Endothelial cell of umbilical vein (primary cell): Measurements from ENCODE around the gene ICE1. TPM values are rescaled to one million over a fixed set of nuclear protein-coding genes. Genes with fewer than 3 reads are reported as not detected.

Experiments
- BruUV-seq: library from RNA; stranded (reverse); fragments of 400-500 nt; replicated peaks from 2 replicates; lab custom pipeline; 2021; lab: Mats Ljungman, UMichigan
- CTCF ChIA-PET: fragments of 300-600, 350-600 bp; sonication (Branson Sonifier 250); formaldehyde crosslinking; loops from one replicate; lab custom pipeline; 2021; ENCODE audit warnings: antibody characterized with exemption, inconsistent platforms; lab: Charles Lee
- POLR2A ChIA-PET: fragments of 300-600, 350-600 bp; sonication (Branson Sonifier 250); formaldehyde crosslinking; loops from one replicate; lab custom pipeline; 2021; ENCODE audit warnings: antibody characterized with exemption, inconsistent platforms; lab: Charles Lee
- DNase-seq: peaks from one replicate; pipeline ENCODE4 v3.0.0-alpha.2; 2011; ENCODE audit warnings: low read depth, low spot score
- FAIRE-seq: peaks from 2 replicates; lab custom pipeline; 2011; peaks lifted over from hg19 to GRCh38; lab: Jason Lieb, UNC
- H2AFZ ChIP-seq: 2 replicates; pipeline ENCODE4 v1.6.0; 2012; ENCODE audit warnings: low read depth, low read length, control low read depth, inconsistent platforms
- H3K27ac ChIP-seq: 2 replicates; pipeline ENCODE4 v1.5.1; 2011; ENCODE audit warnings: low read depth, mild to moderate bottlenecking, control low read depth, low read length, moderate library complexity; ENCODE audit not compliant: insufficient read depth
- H3K27me3 ChIP-seq, 2 experiments: 2 replicates each; pipeline versions ENCODE4 v1.6.0 to v1.6.1; 2011; ENCODE audit warnings: low read length in 2 of 2, mixed read lengths in 1 of 2; ENCODE audit not compliant: control insufficient read depth in 2 of 2, insufficient read depth in 2 of 2
- H3K36me3 ChIP-seq, 2 experiments: 2 replicates in 1 of 2; 3 replicates in 1 of 2; pipeline ENCODE4 v1.5.1; 2011; ENCODE audit warnings: low read length in 2 of 2, mild to moderate bottlenecking in 1 of 2, moderate library complexity in 1 of 2; ENCODE audit not compliant: control insufficient read depth in 2 of 2, insufficient read depth in 2 of 2; ENCODE audit errors: extremely low read depth in 1 of 2
- H3K4me1 ChIP-seq: 3 replicates; pipeline ENCODE4 v1.5.1; 2011; ENCODE audit warnings: mild to moderate bottlenecking, low read length; ENCODE audit not compliant: control insufficient read depth, insufficient read depth; ENCODE audit errors: extremely low read depth
- H3K4me2 ChIP-seq: 2 replicates; pipeline ENCODE4 v1.6.1; 2011; ENCODE audit warnings: low read length, control low read depth, mixed read lengths; ENCODE audit not compliant: insufficient read depth
- H3K4me3 ChIP-seq, 3 experiments: fragments of 200-600 bp in 1 of 3; sonication (generic), shearing (Covaris generic) in 1 of 3; replicated peaks in 1 of 3; 2 replicates each; pipeline ENCODE4 v1.5.1; 2011 to 2016; ENCODE audit warnings: control low read depth in 3 of 3, low read length in 3 of 3, mild to moderate bottlenecking in 2 of 3, inconsistent platforms in 1 of 3, low read depth in 1 of 3, moderate library complexity in 1 of 3; ENCODE audit not compliant: insufficient read depth in 1 of 3
- H3K79me2 ChIP-seq: 2 replicates; pipeline ENCODE4 v1.6.0; 2012; ENCODE audit warnings: low read length, inconsistent platforms; ENCODE audit not compliant: control insufficient read depth, insufficient read depth
- H3K9ac ChIP-seq: replicated peaks from 2 replicates; pipeline ENCODE3; 2011; ENCODE audit warnings: low read length, control low read depth; ENCODE audit not compliant: insufficient read depth; ENCODE audit errors: extremely low read depth
- H3K9me1 ChIP-seq: replicated peaks from 3 replicates; pipeline ENCODE4 v1.6.0; 2011; ENCODE audit warnings: mild to moderate bottlenecking, low read length; ENCODE audit not compliant: control insufficient read depth, insufficient read depth; ENCODE audit errors: extremely low read depth
- H3K9me3 ChIP-seq: replicated peaks from 2 replicates; pipeline ENCODE4 v1.5.1; 2012; ENCODE audit warnings: low read length, inconsistent platforms; ENCODE audit not compliant: control insufficient read depth, insufficient read depth
- H4K20me1 ChIP-seq: replicated peaks from 2 replicates; pipeline ENCODE3; 2011; ENCODE audit warnings: mild to moderate bottlenecking, low read length; ENCODE audit not compliant: control insufficient read depth, insufficient read depth; ENCODE audit errors: extremely low read depth
- FOS ChIP-seq: IDR thresholded peaks from 2 replicates; pipeline ENCODE4 v1.6.1; 2011; ENCODE audit warnings: mild to moderate bottlenecking, low read length, moderate library complexity, borderline replicate concordance; ENCODE audit not compliant: insufficient read depth
- GATA2 ChIP-seq: IDR thresholded peaks from 2 replicates; pipeline ENCODE4 v1.7.0; 2011; ENCODE audit warnings: low read depth, mild to moderate bottlenecking, moderate library complexity, mixed read lengths, low read length; ENCODE audit not compliant: insufficient read length, insufficient read depth
- JUN ChIP-seq: IDR thresholded peaks from 2 replicates; pipeline ENCODE4 v1.6.1; 2011; ENCODE audit warnings: borderline replicate concordance, low read depth; ENCODE audit not compliant: insufficient read length, insufficient read depth
- MAX ChIP-seq: IDR thresholded peaks from 2 replicates; pipeline ENCODE4 v1.6.1; 2011; ENCODE audit not compliant: insufficient read depth, insufficient read length
- MYC ChIP-seq: IDR thresholded peaks from one replicate; pipeline ENCODE4 v1.6.1; 2011; ENCODE audit warnings: mild to moderate bottlenecking, low read depth, low read length
- POLR2A ChIP-seq: IDR thresholded peaks from 2 replicates; pipeline ENCODE4 v1.6.1; 2012; ENCODE audit warnings: low read depth, mild to moderate bottlenecking, control low read depth, low read length
- POLR2AphosphoS5 ChIP-seq: IDR thresholded peaks from 2 replicates; pipeline ENCODE4 v1.6.1; 2012; ENCODE audit warnings: low read depth, mild to moderate bottlenecking, control low read depth, low read length, moderate library complexity; ENCODE audit not compliant: insufficient read depth
- dilution Hi-C: fragments of 300-500 bp; cut with MboI; formaldehyde crosslinking; loops from one replicate; pipeline ENCODE4 v1.15.0; 2019; ENCODE audit warnings: low sequenced_read_pairs; ENCODE audit not compliant: extremely low pct_ligation_motif_present
- intact Hi-C: fragments of 100-400 bp; cut with micrococcal nuclease; formaldehyde crosslinking; loops from one replicate; pipeline ENCODE4 v1.10.0; 2022
- polyA plus RNA-seq, 4 experiments: library from polyadenylated mRNA; depleted of rRNA in 3 of 4; stranded (reverse) in 3 of 4; unstranded in 1 of 4; fragments of >200 nt; gene quantifications; 2 replicates each; pipeline versions ENCODE4 v1.2.1 to v1.2.3, GENCODE V29; 2011 to 2012; ENCODE audit warnings: missing spikeins in 1 of 4
- total RNA-seq: library from RNA; stranded (reverse); gene quantifications from 2 replicates; pipeline ENCODE4 v1.2.3, GENCODE V29; 2021
- TF ChIP-seq, protein P1 (sequence below), 2 donors: IDR thresholded peaks; 1 replicate in 1 of 2; 2 replicates in 1 of 2; pipeline ENCODE4 v1.5.1; 2011; ENCODE audit warnings: low read length in 2 of 2, mild to moderate bottlenecking in 2 of 2, moderate library complexity in 2 of 2, control low read depth in 1 of 2, inconsistent platforms in 1 of 2, low read depth in 1 of 2; ENCODE audit not compliant: insufficient read depth in 1 of 2; ENCODE audit errors: extremely low read depth in 1 of 2

ICE1 gene
- total and polyA plus RNA-seq, 2 donors (not counting 3 experiments of a cell fraction or from before 2014, with no cell fraction given), result 8.8 to 29.1 TPM

GRCh38 chr5:5437227-5438172 lies 15.0 kb downstream of the ICE1 start:
- dilution Hi-C loops, result no loop called here
- FAIRE-seq (no peak), DNase-seq (no peak)
- Histone ChIP-seq H3K4me3 (no peak overlapping the region), H4K20me1 (peaks cover 2% of the 10 kb centered on the region), H3K36me3 (no peaks in the 10 kb centered on the region), H3K79me2 (peaks cover 39% of the 10 kb centered on the region), H3K27me3 (no peaks in the 10 kb centered on the region), H3K9me3 (no peaks in the 10 kb centered on the region), H3K9me1 (no peaks in the 10 kb centered on the region), H3K4me1 (peaks cover 3% of the 10 kb centered on the region), H3K4me2 (no peak overlapping the region), H2AFZ (no peak overlapping the region), H3K27ac (no peak overlapping the region), H3K9ac (no peak overlapping the region)
- POLR2A ChIA-PET, result no interaction called here
- BruUV-seq, result no TSS peak
- CTCF ChIA-PET, result no interaction called here
- no peak for TF ChIP-seq JUN
- TF ChIP-seq GATA2, result no peak
- no peak for TF ChIP-seq MAX
- TF ChIP-seq POLR2A, result no peak
- TF ChIP-seq MYC, result no peak
- no peak for TF ChIP-seq FOS
- no peak for TF ChIP-seq POLR2AphosphoS5
- TF ChIP-seq, protein P1, sequence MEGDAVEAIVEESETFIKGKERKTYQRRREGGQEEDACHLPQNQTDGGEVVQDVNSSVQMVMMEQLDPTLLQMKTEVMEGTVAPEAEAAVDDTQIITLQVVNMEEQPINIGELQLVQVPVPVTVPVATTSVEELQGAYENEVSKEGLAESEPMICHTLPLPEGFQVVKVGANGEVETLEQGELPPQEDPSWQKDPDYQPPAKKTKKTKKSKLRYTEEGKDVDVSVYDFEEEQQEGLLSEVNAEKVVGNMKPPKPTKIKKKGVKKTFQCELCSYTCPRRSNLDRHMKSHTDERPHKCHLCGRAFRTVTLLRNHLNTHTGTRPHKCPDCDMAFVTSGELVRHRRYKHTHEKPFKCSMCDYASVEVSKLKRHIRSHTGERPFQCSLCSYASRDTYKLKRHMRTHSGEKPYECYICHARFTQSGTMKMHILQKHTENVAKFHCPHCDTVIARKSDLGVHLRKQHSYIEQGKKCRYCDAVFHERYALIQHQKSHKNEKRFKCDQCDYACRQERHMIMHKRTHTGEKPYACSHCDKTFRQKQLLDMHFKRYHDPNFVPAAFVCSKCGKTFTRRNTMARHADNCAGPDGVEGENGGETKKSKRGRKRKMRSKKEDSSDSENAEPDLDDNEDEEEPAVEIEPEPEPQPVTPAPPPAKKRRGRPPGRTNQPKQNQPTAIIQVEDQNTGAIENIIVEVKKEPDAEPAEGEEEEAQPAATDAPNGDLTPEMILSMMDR (IDR thresholded peaks at IDR 0.05; ENCODE audit: extremely low read depth in 1 of 2, insufficient read depth in 1 of 2, low read depth in 1 of 2, low read length in 2 of 2), result no peak
- intact Hi-C loops, result no loop called here
